Panc1 (cell line): ENCODE measurements around the gene SHBG.

Experiments used
- CTCF ChIP-seq: fragments of 450-650 bp; IDR thresholded peaks from 2 replicates; pipeline ENCODE4 v1.5.1; 2017; ENCODE audit warnings: mild to moderate bottlenecking
- POLR2AphosphoS5 ChIP-seq: IDR thresholded peaks from 2 replicates; pipeline ENCODE4 v1.6.1; 2012; ENCODE audit warnings: mild to moderate bottlenecking, low read depth, low read length, moderate library complexity

GRCh38 chr17:7640783-7641182 lies 10.8 kb downstream of the SHBG start:
- TF ChIP-seq CTCF, result no peak
- TF ChIP-seq POLR2AphosphoS5, result no peak
